Measurements from ENCODE around the gene ABTB1.

ABTB1 gene

DNA sequence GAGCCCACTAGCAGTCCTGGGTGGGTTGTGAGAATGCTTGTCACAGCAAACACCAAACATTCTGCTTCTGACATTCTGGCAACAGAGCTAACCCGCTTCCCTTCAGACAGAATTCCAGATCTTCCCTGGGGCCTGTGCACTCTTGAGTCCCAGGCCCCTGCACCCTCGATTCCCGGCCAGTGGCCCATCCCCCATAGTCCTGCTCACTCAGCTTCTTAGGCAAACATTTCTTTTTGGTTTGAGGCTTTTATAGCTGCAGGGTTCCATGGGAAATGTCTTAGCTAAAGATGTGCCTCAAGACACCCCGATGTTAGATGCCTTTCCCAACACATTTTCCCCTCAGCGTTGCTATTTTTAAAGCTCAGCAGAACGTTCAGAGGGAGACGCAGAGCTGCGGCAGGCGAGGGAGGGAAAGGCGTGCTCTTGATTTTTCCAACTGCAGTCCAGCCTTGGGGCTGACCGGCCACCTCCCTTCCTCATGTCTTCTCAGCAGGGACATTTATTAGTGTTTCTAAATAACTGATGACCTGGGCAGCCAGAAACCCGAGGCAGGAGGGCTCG, 35.2 kb downstream of the ABTB1 start:
- no peak for DNase-seq

GRCh38 chr3:127708837-127709236, 36.1 kb downstream of the ABTB1 start:
- DNase-seq: no peak

DNA sequence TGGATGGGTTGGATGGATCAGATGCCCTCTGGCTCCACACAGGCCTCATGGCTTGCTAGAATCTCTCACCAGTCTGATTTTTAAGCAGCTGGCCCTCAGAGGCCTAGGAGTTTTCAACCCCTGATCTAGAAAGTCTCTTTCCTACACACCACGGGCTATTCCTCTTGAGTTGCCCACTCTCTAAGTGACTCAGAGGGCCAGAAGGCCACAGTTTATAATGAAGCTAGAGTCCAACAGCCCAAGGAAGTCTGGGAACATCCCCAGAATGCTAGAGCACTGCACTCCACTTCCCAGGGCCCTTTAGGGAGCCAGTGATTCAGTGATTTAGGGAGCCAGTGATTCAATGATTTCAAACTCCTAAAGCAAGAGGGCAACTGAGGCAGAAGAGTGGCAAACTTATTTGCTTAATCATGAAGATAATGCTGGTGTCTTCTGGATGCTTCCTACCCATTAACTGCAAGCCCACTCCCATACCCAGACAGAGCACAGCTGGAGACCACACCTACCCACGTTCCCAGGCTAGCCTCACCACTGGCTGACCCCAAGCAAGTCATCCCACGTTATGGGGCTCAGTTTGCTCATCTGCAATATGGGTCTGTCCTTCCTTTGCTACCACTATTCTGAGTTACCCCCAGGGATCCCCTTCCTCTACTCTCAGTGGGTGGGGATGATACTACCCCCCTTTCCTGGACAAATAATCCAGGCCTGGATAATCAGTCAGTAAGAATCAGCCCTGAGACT, 36.7 kb downstream of the ABTB1 start:
- DNase-seq: no peak

DNA sequence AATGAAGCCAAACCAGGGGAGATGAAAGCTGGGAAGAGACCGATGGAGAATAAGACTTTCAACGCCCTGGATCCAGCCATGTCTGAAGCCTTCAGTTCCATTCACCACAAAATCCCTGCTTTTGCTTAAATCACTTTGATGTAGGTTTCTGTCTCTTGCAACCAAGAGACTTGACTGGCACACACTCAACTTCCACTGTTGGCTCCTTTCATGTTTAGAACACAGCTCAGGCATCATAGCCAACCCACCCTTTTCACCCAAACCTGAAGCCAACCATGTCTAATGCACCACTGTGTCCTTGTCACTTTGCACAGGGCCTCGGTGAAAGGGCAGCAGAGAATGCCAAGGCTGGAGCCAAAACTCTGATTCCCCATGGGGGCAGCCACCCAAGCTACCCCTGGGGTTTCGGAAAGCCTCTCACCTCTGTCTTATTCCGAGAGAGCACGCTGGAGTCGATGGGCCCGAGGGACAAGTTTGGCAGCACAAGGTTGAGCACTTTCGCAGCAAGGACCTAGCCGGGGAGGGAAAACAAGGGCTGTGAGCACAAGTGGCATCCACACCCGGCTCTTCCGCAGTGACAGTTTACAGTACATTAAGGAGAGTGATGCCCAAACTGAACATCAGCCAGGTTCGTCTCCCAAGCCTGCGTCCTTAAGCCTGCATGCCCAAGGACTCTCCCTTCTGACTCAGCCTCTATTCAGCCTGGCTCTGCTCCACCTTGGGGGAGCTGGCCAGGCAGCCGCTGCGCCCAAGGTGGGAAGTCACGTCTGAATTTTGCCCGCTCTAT, 37.6 kb downstream of the ABTB1 start:
- no peak for DNase-seq

GRCh38 chr3:127711021-127711695, 38.4 kb downstream of the ABTB1 start:
- no peak for DNase-seq

GRCh38 chr3:127711896-127712295, 39.1 kb downstream of the ABTB1 start:
- DNase-seq: no peak

GRCh38 chr3:127712461-127712860, 39.7 kb downstream of the ABTB1 start:
- DNase-seq: no peak

- DNase-seq: no peak
Measured at GRCh38 chr3:127712881-127713771, 40.4 kb downstream of the ABTB1 start.

DNA sequence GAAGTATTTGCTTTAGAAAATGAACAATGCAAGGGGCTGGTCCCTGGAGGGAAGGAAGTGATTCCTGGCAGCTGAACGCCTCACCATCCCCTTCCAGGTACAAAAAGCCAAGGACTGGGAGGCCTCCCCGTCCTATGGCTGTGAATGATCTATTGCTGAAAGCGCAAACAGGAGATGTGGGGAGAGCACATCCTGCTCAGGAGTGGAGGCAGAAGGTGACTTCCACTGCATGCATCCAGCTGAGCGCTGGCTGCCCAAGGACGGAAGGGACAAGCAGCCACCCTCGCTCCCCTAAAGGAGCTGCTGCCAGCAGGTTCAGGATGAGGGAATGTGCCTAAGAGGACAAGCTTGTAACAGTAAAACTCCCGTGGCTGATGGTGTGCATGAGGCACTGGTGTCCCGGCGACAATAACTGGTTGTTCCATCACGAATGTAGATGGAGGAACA, 41.4 kb downstream of the ABTB1 start:
- no peak for DNase-seq

DNA sequence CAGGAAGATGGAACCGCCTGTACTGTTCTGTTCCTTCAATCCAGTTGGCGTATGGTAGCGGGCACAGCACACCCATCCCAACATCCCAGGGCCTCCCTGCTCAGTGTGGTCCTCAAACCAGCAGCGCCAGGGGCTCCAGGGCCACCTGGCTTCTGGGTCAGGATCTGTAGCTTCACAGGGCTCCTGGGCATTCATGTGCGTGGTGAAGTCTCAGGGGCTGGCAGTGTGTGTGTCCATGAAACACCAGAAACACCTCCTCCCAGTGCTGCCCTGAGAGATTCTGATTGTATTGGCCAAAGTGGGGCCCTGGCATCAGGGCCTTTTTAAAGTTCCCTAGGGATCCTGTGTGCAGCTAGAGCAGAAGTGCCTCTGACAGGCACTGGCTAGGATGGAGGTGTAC, 42.1 kb downstream of the ABTB1 start:
- no peak for DNase-seq

- DNase-seq: no peak
Measured at GRCh38 chr3:127715532-127715931, 42.8 kb downstream of the ABTB1 start.

- DNase-seq: no peak
Measured at GRCh38 chr3:127716384-127716783, 43.6 kb downstream of the ABTB1 start.

GRCh38 chr3:127717357-127718244, 44.8 kb downstream of the ABTB1 start:
- DNase-seq: no peak

DNA sequence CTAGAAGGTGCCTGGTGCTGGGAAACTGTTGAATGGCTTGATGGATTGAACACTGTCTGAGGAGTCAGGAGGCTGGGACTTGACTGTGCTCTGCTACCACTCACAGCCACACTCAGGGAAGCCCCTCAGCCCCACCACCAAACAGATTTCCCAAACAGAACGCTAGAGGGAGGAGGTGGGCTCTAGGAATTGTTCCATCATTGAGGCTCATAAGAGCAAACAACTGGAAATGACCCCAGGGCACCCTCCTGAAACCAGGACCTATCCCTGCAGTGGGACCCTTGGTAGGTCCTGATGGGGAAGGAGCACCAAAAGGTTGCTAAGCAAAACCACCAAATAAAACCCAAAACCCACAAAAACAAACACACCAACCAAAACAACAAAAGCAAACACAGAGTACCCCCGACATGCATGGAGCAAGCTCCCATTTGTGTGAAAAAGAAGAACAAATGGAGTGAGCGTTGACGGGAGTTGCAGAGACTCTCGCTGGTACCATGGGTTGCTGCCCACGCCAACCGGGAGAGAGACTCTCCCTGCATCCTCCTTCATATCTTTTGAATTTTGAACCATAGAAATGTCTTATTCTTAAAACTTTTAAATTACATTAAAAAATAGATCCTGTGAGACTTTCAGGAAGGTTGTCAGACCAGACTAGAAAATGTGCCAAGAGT, 45.6 kb downstream of the ABTB1 start:
- DNase-seq: no peak

DNA sequence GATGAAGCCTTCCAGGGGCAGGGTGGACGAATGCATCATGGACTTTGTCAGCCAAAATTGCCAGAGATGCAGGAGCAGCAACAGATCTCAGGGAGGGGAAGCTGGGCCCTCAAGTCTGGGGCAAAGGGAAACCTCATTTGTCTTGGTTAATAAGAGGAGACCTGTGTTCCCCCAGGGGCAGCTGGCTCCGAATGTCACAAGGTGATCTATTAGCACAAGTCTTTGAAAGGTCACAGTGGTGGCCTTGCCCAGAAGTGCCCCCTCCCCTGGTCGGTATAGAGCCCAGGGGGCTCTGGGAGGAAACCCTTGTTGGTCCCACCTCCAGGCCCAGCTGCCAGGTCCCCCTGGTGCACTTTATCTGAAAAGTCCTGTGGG, 46.2 kb downstream of the ABTB1 start:
- no peak for DNase-seq

GRCh38 chr3:127719369-127719768, 46.6 kb downstream of the ABTB1 start:
- DNase-seq: no peak

DNA sequence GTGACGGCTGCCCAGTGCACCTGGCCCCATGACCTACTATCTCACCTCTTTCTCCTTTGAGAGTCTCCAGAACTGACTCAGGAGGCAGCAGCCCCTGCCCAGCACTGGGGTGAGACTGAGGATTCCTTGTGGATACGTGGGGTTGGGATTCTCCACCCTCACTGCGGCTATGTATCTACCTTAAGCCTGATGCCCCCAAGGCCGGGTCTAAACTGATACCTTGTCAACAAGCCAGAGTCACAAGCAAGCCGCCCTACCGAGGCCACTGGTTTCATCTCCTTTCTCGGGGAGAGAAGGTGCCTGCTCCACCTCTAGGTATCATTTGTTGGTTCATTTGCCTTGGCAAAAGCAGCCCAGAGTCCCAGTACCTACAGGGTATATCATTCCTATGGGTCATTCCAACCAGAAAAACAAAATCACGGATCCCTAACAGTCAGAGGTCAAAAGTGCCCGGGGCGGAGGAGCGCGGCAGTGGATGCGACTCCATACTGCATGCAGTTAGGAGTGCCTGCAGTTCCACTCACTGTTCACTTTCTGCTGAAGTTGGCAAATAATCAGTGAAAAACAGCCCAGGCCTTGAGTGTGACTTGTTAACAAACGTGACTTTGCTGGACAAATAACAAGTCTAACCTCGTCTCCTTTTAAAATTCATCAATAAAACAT, 47.5 kb downstream of the ABTB1 start:
- DNase-seq: no peak

- DNase-seq: no peak
Measured at GRCh38 chr3:127720985-127721935, 48.5 kb downstream of the ABTB1 start.

Data from NCI-H510A (cell line).